ENCODE data around the gene INPP5F.

The INPP5F gene

DNA sequence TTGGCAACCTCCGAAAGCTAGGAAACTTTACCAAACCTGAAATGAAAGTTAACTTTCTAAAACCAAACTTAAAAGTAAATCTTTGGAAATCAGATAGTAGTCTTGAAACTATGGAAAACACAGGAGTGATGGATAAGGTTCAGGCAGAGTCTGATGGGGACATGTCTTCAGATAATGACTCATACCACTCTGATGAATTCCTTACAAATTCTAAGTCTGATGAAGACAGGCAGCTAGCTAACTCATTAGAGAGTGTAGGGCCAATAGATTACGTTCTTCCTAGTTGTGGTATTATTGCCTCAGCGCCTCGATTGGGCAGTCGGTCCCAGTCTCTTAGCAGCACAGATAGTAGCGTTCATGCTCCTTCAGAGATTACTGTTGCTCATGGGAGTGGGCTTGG, 100.9 kb downstream of the INPP5F start:
- TF ChIP-seq, protein P1, sequence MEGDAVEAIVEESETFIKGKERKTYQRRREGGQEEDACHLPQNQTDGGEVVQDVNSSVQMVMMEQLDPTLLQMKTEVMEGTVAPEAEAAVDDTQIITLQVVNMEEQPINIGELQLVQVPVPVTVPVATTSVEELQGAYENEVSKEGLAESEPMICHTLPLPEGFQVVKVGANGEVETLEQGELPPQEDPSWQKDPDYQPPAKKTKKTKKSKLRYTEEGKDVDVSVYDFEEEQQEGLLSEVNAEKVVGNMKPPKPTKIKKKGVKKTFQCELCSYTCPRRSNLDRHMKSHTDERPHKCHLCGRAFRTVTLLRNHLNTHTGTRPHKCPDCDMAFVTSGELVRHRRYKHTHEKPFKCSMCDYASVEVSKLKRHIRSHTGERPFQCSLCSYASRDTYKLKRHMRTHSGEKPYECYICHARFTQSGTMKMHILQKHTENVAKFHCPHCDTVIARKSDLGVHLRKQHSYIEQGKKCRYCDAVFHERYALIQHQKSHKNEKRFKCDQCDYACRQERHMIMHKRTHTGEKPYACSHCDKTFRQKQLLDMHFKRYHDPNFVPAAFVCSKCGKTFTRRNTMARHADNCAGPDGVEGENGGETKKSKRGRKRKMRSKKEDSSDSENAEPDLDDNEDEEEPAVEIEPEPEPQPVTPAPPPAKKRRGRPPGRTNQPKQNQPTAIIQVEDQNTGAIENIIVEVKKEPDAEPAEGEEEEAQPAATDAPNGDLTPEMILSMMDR (IDR thresholded peaks at IDR 0.05; ENCODE audit: low read depth, low read length, missing control alignments): no peak
- no peak for DNase-seq (ENCODE audit: extremely low read depth, low read depth)
- H3K4me3 ChIP-seq (replicated peaks; ENCODE audit: low read depth, low read length): no peak overlapping the region

DNA sequence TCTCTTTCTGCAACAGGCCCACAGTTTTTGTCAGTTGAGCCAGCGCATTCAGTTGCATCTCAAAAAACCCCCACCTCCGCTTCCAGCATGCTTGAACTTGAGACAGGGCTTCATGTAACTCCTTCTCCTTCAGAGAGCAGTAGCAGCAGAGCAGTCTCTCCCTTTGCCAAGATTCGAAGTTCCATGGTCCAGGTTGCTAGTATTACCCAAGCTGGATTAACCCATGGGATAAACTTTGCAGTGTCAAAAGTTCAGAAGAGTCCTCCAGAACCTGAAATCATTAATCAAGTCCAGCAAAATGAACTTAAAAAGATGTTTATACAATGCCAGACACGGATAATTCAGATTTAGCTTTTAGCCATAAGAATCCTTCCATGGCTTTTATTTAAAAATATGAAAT, 101.6 kb downstream of the INPP5F start:
- DNase-seq (ENCODE audit: extremely low read depth, low read depth): no peak
- TF ChIP-seq, protein P1 (IDR thresholded peaks at IDR 0.05; ENCODE audit: low read depth, low read length, missing control alignments): no peak
- H3K4me3 ChIP-seq (replicated peaks; ENCODE audit: low read depth, low read length): no peak overlapping the region

DNA sequence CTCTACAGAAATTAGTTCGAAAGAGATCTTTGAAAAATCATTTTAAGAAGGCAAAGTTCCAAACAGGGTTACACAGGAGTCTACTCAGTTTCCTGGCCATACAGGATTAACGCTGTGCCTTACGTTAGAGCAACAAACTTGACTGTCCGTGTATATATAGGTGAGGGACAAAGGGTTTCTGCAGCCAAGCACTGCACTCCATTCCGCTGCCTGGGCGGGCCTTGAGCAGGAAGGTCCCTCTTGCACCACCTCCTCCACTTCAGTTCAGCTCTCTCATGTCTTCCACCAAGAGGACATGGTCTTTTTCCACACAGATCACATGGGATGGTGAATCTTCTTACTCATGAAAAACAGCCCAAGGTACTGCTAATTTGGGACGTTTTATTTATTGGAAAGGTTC, 103.6 kb downstream of the INPP5F start:
- DNase-seq (ENCODE audit: extremely low read depth, low read depth): no peak
- TF ChIP-seq, protein P1 (IDR thresholded peaks at IDR 0.05; ENCODE audit: low read depth, low read length, missing control alignments): no peak
- no peak overlapping the region for H3K4me3 ChIP-seq (replicated peaks; ENCODE audit: low read depth, low read length)

DNA sequence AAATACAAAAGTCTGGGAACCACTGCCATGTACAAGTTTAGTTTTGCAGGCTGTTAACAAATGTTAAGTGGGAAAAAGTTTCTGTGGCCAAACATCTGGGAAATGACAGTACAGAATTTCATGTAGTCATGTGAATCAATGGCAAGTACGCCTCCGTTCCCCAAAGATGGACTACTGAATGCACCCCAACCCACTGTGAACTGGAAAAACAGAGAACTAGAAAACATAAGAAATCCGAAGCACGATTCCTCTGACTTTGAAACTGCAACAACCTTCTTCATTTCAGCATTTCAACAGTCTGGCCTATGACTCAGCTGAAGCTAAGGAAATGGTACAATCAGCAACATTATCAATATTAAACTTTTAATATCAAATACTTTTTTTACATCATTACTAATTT, 105.0 kb downstream of the INPP5F start:
- no peak for DNase-seq (ENCODE audit: extremely low read depth, low read depth)
- TF ChIP-seq, protein P1 (IDR thresholded peaks at IDR 0.05; ENCODE audit: low read depth, low read length, missing control alignments): no peak

DNA sequence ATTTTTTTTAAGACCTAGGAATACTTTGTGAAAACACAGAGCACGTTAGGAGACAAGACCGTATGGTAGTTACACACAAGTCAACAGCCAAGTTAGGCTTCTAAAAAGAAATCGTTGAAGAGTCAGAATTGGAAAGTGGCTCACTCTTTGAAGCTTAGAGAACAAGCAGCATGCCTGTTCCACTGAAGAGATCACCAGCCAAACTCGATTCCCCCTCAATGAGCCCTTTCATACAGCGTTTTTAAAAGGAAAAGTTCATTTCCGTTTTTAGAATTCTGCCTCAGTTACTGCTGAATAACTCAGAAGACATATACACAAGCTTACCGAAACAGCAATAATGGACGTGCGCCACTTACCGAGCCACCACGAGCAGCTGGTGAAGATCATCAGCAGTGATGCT, 105.8 kb downstream of the INPP5F start:
- H3K4me3 ChIP-seq (replicated peaks; ENCODE audit: low read depth, low read length): no peak overlapping the region
- DNase-seq (ENCODE audit: extremely low read depth, low read depth): no peak
- TF ChIP-seq, protein P1 (IDR thresholded peaks at IDR 0.05; ENCODE audit: low read depth, low read length, missing control alignments): no peak

More for the DNA sequence above, 105.0 kb downstream of the INPP5F start:
- no peak overlapping the region for H3K4me3 ChIP-seq (replicated peaks; ENCODE audit: low read depth, low read length)

DNA sequence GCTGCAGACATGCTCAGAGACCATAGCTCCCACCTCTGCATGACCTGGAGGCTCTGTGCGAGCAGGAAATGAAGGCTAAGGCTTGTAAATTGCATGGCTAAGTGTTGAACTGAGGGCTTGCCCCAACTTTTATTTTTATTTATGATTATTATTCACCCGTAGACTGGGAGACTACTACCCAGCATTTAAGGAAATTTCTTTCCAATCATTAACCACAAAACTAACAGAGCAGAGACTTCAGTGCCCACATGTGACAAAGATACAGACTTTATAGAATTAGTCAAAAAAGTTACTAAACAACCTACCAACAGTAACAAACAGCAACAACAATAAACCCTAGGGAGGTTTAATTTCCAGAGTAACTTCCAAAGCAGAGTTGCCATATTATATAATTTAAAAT, 107.1 kb downstream of the INPP5F start:
- DNase-seq (ENCODE audit: extremely low read depth, low read depth): no peak
- no peak overlapping the region for H3K4me3 ChIP-seq (replicated peaks; ENCODE audit: low read depth, low read length)
- TF ChIP-seq, protein P1 (IDR thresholded peaks at IDR 0.05; ENCODE audit: low read depth, low read length, missing control alignments): no peak

DNA sequence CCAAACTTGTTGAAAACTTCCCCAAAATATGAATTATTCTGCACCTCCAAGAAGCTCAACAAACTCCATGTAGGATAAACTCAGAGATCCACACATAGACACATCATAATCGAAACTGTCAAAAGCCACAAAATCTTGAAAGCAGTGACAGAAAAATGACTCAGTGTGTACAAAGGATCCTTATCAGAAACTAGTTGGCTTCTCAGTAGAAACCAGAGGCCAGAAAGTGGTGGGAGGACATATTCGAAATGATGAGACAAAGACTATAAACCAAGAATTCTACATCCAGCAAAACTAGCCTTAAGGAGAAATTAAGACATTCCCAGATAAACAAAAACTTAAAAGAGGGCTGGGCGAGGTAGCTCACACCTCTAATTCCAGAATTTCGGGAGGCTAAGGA, 108.3 kb downstream of the INPP5F start:
- TF ChIP-seq, protein P1 (IDR thresholded peaks at IDR 0.05; ENCODE audit: low read depth, low read length, missing control alignments): no peak
- no peak overlapping the region for H3K4me3 ChIP-seq (replicated peaks; ENCODE audit: low read depth, low read length)
- DNase-seq (ENCODE audit: extremely low read depth, low read depth): no peak

All from HFF-Myc (cell line).